GM21367 (cell line): Measurements from ENCODE around the gene PLS3.

Source experiments
- ATAC-seq: cut with Tn5 transposase; IDR thresholded peaks from one replicate; pipeline ENCODE4 v1.9.1; 2021; ENCODE audit not compliant: unreplicated experiment

Gene PLS3

GRCh38 chrX:115564243-115564642 lies 3.3 kb downstream of the PLS3 start:
- no peak for ATAC-seq

DNA sequence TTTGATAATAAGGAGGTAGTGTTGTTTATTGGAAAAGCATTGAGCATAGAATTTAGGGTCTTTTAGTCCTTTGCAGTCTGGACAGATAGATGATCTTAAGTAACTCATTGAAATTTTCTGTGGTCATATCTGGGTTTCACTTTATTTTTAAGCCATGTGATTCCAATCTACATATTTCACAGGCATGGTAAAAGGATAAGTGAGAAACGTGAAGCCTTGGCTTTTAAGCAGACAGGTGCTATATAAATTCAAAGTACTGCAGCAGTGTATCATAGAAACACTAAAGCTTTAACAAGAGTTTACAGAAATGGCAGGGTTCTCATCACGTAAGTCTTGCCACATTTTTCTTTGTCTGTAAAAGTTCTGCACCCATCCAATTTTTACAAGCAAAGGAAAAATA lies 4.9 kb downstream of the PLS3 start:
- no peak for ATAC-seq

DNA sequence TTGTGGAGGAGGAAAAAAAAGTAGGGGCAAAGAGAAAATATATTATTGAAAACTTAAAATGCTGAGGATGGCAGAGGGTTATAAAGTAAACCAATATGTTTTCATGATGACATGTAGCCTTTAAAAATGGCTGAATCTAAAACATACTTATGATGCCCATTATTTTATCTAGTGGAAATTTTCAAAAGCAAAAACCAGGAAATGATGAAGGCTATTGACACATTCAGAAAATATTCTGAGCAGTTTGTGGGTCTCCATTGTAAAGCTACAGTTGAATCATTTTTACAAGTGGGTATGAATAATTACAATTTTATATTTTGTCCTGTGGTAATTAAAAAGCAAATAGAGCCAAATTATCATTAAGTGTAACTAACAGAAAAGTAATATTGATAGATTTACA lies 10.7 kb downstream of the PLS3 start:
- ATAC-seq, result no peak

DNA sequence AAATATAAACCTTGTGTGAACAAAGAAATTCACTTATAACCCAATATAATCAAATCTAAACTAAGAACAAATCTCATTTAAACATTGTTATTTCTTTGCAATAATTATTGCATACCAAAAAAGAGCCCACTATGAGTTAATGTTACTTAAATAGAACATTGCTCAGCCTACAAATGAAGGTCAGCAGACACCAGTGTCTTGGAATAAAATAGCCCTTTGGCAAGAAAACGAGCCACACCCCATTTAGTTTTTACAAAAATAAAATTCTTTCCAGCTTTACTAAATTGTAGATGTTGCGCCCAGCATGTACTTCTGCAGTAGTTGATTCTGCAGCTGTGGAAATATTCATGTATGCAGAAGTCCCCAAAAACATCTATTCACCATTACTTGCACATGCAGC lies 12.2 kb downstream of the PLS3 start:
- no peak for ATAC-seq

DNA sequence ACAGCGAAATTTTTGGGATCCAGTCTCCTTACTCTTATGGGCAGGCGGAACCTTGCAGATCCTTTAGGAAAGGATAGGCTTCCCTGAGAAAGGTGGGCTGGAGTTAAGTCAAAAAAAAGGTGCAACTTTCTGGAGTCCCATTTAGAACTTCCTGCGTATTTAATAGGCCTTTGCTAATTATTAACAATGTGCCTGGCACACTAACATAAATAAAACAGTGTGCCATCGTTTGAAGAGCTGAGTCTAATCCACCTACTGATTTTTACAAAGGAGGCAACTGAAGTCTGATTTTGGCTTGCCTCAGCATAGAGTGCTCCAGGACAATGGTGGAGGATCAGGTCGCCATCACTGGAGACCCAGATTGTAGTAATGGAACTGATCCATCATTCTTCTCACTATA lies 15.7 kb downstream of the PLS3 start:
- no peak for ATAC-seq

- ATAC-seq, result no peak
These were observed 18.4 kb downstream of the PLS3 start for GRCh38 chrX:115579327-115579726.

DNA sequence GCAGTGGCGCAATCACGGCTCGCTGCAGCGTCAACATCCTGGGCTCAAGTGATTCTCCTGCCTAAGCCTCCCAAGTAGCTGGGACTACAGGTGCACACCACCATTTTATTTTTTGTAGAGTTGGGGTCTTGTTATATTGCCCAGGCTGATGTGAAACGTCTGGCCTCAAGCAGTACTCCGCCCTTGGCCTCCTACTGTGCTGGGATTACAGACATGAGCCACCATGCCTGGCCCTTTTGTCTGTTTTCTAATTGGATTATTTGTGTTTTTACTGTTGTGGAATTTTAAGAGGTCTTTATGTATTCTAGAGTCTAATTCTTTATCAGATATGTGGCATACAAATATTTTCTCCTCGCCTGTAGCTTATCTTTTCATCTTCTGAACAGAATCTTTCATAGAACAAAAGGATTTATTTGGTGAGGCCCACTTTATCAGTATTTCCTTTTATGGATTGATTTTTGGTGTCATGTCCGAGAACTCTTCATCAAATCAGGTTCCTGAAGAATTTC lies 18.9 kb downstream of the PLS3 start:
- no peak for ATAC-seq

DNA sequence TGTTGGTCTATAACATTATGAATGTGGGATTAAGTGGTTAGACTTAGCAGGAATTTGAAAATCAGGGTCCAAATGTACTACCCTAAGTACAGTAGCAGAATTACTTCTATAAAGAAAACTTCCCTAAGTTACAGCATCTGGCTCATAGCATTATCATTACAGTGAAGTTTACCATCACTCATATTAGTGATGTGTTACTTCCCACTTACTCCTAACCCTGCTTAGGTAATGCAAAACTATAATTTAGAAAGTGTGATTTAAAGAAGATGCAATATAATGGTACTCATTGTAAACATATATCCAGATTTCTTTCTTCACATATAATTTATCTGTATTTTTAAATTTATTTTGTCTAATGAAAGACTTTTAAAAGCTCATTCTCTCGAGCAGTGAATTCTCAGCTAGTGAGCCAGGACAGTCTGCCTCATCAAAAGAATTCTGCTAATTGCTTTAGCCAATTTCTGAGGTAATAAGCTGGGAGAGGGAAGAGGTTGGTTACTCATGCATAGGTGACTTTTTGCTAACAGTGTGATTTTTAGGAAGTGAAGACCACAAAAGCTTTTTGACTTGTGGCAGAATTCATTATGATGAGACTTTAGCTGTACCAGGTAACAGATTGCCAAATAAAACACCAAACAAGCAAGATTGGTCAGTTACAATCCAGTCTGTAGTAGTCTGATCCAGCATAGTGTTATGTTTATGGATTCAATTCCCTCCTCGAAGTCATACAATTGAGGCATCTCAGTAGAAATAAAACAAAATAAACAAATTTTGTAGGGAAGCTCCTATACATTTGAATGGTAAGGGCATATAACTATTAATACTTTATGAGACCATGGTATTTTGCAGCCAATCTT lies 21.0 kb downstream of the PLS3 start:
- no peak for ATAC-seq

DNA sequence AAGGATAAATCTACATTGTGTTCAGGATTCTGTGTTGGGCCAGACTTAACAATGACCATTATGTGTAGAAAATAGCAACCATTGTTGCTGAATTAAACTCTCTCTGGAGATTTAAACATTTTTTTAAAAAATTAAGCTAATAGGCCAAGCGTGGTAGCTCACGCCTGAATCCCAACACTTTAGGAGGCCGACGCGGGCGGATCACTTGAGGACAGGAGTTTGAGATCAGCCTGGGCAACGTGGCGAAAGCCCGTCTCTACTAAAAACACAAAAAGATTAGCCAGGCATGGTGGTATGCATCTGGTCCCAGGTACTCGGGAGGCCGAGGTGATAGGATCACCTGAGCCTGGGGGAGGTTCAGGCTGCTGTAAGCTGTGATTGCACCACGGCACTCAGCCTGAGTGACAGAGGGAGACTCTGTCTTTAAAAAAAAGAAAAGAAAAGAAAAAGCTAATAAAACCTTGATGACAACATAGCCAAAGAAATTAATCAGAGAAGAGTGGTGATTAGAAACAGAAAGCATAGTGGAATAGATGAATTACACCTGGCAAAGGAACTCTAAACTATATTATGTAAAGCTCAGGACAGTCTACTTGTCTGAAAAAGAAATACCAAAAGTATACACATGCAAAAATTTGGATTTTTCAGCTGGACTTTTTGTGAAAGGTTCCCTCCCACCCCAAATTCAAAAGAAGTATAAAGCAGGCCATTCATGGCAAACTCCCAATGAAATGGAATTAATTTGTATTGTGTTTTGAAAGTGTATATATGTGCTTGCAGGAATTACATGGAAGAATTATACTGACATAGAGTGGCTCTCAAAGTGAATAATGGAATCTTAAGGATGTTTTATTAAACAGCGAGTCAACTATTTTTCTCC lies 21.9 kb downstream of the PLS3 start:
- ATAC-seq, result no peak

DNA sequence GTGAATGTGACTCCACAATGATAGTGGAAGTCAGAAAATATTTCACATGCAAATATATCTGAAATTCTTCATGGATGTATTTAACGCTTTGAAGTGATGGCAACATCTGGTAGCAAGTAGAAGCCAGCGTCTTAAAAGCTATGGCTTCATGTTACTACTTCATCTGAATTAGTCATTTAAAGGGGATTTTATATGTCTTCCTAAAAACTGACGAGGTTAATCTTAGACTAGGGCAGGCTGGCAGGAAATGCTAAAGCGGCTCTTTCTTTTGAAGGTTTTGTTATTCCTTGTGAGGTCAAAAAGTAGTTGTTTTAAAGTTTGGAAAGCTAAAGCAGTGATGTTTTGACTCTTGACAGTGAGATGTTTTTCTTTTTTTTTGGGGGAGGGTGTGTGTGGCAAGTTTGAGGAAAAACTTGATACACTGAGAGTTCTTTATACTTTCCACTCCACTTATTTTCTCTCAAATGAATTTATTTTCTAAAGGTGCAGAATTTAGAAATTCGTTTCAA lies 22.6 kb downstream of the PLS3 start:
- no peak for ATAC-seq

DNA sequence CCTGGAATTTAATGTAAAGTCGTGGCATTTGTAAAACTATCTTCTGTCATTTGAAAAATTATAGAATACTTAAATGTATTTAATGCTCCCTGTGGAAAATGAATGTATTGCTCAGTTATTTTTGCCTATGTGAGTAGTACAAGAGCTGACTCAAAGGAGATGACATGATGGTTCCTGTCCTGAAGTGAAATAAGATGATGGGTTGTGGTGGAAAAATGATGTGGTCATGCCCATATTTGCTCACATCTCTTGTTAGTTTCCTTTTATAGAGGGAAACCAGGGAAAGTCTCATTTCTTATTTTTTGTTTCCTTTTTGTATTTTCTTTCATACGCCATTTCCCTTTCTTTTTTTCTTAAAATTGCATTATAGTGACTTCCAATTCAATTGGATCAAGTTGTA lies 23.7 kb downstream of the PLS3 start:
- ATAC-seq, result no peak

GRCh38 chrX:115588179-115588578 lies 27.2 kb downstream of the PLS3 start:
- no peak for ATAC-seq

DNA sequence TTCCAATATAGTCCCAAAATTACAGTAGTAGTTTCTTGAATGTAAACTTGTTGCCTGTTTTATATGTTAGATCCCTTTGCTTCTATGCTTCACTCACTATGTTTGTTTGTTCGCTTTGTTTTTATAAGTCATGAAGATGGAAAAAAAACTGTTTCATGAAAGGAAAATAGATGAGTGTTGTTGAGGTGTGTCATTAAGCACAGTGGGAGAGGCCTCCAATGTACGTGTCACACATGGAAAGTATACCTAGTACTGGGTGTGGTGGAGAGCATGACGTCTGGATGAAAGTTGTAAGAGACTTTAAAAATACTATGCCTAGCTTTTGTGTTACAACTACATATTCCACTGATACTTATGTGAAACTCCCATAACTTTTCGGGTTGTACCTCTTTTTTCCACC lies 28.4 kb downstream of the PLS3 start:
- ATAC-seq, result no peak

- no peak for ATAC-seq
These were observed 30.4 kb downstream of the PLS3 start for GRCh38 chrX:115591420-115591819.

GRCh38 chrX:115591856-115592842 lies 31.2 kb downstream of the PLS3 start:
- no peak for ATAC-seq

DNA sequence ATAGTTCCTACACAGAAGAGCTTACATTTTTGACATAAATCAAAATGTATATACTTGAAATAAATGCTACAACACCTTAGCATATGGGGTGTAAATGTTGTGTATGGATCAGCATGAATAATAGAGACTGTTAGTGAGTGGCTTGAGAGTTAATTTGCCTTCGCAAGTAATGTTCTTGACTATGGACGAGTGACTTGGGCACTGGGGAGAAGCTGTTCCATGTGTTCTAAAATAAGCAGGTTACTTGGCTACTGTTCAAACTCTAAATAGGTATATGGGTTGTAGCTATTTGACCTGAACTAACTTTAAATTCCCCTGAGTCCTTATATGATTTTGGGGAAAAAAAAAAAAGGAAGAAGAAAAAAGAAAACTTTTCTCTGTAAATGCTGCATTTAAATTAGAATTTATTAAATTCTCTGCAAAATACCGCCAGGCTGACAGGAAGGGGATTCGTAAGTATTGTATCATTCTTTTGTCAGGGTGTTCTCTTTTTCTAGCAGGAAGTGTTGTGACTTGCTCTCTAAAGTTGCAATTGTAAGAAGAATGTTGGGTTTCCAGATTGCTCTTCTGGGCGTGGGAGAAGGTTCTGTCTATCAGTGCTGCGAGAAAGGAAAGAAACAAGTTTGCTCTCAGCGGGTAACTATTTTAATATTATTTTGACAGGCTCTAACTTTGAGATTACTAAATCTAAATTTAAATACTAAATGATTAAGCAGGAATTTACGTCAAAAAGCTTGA lies 32.2 kb downstream of the PLS3 start:
- ATAC-seq, result no peak

DNA sequence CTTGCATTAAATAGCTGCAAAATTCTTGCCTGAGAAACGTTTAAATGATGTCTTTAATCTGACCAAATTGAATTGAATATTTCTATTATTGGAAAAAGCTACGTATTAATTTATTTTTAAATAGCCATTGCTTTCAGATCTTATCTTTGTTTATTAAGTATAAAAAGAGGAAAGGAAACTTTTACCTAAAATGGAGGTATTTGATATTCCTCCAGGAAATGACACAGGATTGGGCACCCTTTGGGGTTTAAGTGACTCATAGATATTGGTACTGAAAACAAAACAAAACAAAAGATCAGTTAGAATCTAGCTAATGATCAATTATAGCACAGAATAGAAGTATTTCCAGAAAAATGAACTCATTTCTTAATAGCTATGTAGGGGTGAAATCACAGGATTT lies 34.1 kb downstream of the PLS3 start:
- no peak for ATAC-seq

- ATAC-seq, result no peak
These were observed 37.6 kb downstream of the PLS3 start for GRCh38 chrX:115598556-115598955.

- ATAC-seq, result no peak
These were observed 41.3 kb downstream of the PLS3 start for GRCh38 chrX:115602308-115602707.
